ENCODE measurements around the gene TNFRSF8. TPM values are rescaled to one million over a fixed set of nuclear protein-coding genes. Genes with fewer than 3 reads are reported as not detected.
A peak's percentile ranks its signal among the peaks of the same experiment; 100 is the strongest.

Gene TNFRSF8
- total RNA-seq, 2 experiments from 2014 or later, result 31.1 to 33.2 TPM

DNA sequence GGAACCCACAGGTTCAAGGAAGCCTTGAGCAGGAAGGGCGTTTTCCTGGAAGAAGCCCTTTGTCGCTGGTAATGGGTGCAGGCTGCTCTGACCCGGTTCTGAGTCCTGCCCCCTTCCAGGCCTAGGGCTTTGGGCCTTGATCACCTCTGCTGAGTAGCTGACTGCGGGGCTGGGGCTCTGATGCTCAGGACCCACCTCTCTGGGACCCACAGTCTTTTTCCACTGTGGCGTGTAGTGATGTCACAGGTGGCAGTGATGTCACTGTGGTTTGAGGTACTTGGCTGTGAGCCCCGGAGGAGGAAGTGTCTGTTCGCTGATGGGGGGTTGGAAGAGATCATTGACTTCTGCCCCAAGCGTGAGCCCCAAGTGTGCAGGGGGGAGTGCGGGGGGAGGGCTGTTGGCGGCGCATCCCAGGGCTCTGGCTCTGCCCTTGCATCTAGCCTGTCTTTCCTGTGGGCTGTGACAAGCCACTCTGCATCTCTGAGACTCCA, 110.6 kb downstream of the TNFRSF8 start:
- ChIA-PET CTCF (interaction anchor here (0.7 to 2.6 kb wide), 2 partner anchors 35 to 48 kb away, joined by 4 to 15 read pairs; no protein-coding TSS in a partner anchor), POLR2A (interaction anchor here (1.3 to 2.6 kb wide), 2 partner anchors 9 to 11 kb away, joined by 3 to 10 read pairs; no protein-coding TSS in a partner anchor)
- Mint-ChIP-seq H3K4me1 (ENCODE audit: low read depth) (peaks cover 90% of the 10 kb centered on the region), H3K27ac (peak overlapping the region; percentile 94), H3K27me3 (no peaks in the 10 kb centered on the region), H3K36me3 (peaks cover 38% of the 10 kb centered on the region), H3K9me3 (peaks cover 4% of the 10 kb centered on the region), H3K4me3 (peak overlapping the region; percentile 77)
- peak; percentile 95 for DNase-seq
- intact Hi-C loops (cut with micrococcal nuclease), result loop anchor here (10.0 kb wide), 3 partner anchors 211 to 341 kb away; no protein-coding TSS in a partner anchor

DNA sequence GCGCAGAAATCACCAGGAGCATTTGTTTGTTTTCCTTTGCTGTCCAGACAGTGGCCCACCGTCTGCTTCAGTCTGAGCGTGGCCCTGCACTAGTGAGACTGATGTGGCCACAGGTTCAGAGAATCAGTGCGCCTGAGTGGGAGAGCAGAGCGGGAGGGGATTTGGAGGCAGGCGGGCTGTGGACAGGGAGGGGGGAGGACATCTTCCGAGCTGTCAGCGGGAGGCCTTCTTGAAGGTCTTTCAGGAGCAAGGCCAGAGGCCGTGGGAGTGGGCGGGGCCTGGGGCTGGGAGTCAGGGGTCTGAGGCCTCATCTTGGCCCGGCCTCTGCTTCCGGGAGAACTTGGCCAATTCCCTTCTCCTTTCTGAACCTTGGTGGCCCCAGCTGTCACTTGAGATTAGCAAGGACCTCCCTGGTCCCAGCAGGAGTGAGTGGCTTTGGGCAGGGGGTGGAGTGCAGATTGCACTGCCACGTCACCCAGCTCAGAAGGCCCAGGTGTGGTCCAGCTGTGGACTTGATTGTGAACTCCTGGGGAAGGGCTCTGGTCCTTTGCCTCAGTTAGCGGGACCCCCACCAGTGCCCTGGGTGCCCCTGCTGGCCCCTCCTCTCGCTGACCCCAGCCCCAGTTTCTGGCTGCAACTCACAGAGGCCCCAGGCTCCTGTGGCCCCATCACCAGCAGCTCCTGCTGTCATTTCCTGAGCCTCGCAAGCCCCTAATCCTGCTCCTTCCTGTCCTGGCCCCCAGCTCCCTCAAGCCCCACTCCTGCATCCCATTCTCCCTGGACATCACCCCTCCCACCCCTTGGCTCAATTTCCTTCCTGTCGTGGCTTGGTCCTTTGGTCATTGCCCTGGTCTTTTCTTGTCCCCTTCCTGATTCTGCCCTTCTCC, 112.1 kb downstream of the TNFRSF8 start:
- Mint-ChIP-seq H3K9me3 (peaks cover 4% of the 10 kb centered on the region), H3K27me3 (no peaks in the 10 kb centered on the region), H3K36me3 (peaks cover 29% of the 10 kb centered on the region), H3K4me3 (peak overlapping the region; percentile 77), H3K27ac (peak overlapping the region; percentile 94), H3K4me1 (ENCODE audit: low read depth) (peaks cover 91% of the 10 kb centered on the region)
- POLR2A ChIA-PET, result no interaction called here
- CTCF ChIA-PET, result interaction anchor here (1.2 to 2.6 kb wide), 2 partner anchors 50 to 69 kb away, joined by 4 to 15 read pairs; no protein-coding TSS in a partner anchor
- no peak for DNase-seq
- intact Hi-C loops (cut with micrococcal nuclease), result loop anchor here (5.0 to 10.0 kb wide), 6 partner anchors 108 to 368 kb away; partner anchors contain the start of genes CLCN6 and MTHFR

DNA sequence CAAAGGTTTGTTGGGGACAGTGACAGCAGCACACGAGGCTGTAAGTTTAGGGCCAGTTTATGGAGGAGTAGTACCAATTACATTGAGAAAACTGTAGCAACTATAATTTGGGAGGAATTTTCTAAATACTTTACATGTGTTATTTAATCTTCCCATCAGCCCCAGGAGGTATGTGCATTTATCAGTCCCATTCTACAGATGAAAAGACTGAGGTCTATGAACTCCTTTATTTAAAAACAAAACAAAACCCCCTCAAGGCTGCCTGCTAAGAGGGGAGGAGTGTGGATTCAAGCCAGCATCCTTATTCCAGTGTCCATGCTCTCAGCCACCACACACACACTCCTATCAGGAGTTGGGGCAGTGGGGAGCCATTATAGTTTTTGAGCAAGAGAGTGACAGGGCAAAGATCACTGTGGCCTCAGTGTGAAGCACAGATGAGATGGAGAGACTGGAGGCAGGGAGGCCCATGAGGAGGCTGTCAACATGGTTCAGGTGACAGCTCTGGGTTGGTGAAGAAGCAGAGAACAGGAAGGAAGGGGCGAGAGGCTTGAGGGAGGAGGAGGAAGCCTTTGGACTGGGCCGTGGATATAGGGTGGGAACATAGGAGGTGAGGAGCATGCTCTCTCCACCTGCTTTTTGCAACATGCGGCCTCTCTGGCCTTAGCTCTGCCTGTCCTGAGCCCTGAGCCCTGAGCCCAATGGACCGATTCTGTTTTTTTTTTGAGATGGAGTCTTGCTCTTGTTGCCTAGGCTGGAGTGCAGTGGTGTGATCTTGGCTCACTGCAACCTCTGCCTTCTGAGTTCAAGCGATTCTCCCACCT, 113.4 kb downstream of the TNFRSF8 start:
- Mint-ChIP-seq H3K4me3 (peak overlapping the region; percentile 6), H3K27me3 (no peaks in the 10 kb centered on the region), H3K27ac (peak overlapping the region; percentile 94), H3K36me3 (peaks cover 20% of the 10 kb centered on the region), H3K4me1 (ENCODE audit: low read depth) (peaks cover 94% of the 10 kb centered on the region), H3K9me3 (peaks cover under 1% of the 10 kb centered on the region)
- DNase-seq, result no peak
- CTCF ChIA-PET, result interaction anchor here (0.6 to 13.5 kb wide), 6 partner anchors 10 to 110 kb away, joined by 3 to 168 read pairs (median 4); partner anchors contain the start of gene TNFRSF1B
- POLR2A ChIA-PET, result interaction anchor here (0.6 to 3.9 kb wide), 8 partner anchors 8 to 266 kb away, joined by 4 to 28 read pairs (median 12); partner anchors contain the start of gene TNFRSF1B
- intact Hi-C loops (cut with micrococcal nuclease), result loop anchor here (5.0 to 10.0 kb wide), 6 partner anchors 109 to 369 kb away; partner anchors contain the start of genes CLCN6 and MTHFR

DNA sequence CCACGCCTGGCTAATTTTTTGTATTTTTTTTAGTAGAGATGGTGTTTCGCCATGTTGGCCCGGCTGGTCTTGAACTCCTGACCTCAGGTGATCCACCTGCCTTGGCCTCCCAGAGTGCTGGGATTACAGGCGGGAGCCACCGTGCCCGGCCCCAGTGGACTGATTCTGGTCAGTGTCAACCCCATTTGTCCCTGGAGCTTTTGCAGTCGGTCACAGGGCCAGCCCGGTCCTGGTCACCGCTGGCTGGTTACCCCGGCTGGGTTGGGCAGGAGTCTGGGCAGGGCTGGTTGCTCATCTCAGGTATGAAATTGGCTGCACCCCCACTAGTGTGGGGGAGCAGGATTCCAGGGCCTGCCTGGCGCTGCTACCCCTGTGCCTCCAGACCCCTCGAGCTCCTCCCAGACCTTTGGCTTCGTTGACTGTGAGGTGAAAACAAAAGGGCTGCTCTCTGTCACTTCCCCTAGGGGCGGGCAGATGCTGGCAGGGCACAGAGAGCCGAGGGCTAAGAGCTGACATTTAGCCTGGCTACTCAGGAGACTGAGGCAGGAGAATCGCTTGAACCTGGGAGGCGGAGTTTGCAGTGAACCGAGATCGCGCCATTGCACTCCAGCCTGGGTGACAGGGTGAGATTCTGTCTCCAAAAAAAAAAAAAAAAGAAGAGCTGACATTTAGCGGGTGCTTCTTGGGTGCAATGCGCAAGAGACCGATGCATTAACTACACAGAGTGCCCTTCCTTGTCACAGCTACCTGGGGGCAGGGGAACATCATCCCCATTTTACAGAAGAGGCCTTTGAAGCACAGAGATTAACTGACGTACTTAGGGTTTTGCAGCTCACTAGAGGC, 114.3 kb downstream of the TNFRSF8 start:
- H3K9me3 Mint-ChIP-seq, result no peaks in the 10 kb centered on the region
- intact Hi-C loops (cut with micrococcal nuclease), result loop anchor here (5.0 to 10.0 kb wide), 6 partner anchors 110 to 370 kb away; partner anchors contain the start of genes CLCN6 and MTHFR
- DNase-seq, result peak; percentile 56
- ChIA-PET CTCF (interaction anchor here (0.6 to 13.5 kb wide), 14 partner anchors 8 to 109 kb away, joined by 3 to 168 read pairs (median 4); partner anchors contain the start of gene TNFRSF1B), POLR2A (interaction anchor here (0.7 to 3.9 kb wide), 12 partner anchors 9 to 269 kb away, joined by 3 to 28 read pairs (median 14); partner anchors contain the start of gene TNFRSF1B)
- no peaks in the 10 kb centered on the region for H3K27me3 Mint-ChIP-seq
- H3K27ac Mint-ChIP-seq, result peak overlapping the region; percentile 94
- peaks cover 14% of the 10 kb centered on the region for H3K36me3 Mint-ChIP-seq
- peak overlapping the region; percentile 54 for H3K4me3 Mint-ChIP-seq
- peaks cover 94% of the 10 kb centered on the region for H3K4me1 Mint-ChIP-seq (ENCODE audit: low read depth)

DNA sequence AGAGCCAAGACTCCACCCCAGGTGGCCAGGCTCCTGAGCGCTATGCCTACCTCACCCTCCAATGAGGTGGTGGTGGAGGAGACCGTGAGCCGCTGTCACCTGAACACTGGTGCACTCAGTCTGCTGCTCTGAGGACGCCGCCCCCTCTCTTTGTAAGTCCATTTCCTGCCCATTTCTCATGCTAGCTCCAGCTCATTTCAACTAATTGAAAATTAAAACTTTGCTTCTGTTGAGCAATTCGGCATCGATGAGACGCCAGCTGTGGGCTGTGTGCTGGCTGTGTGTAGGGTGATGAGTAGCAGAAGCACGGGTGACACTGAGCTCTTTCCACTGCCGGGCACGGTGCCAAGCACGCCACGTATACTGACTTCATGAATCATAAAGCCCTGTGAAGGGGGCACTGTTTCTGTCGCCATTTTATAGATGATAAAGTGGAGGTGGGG, 114.9 kb downstream of the TNFRSF8 start:
- Mint-ChIP-seq H3K4me3 (peak overlapping the region; percentile 54), H3K27me3 (no peaks in the 10 kb centered on the region), H3K4me1 (ENCODE audit: low read depth) (peaks cover 94% of the 10 kb centered on the region), H3K9me3 (no peaks in the 10 kb centered on the region), H3K36me3 (peaks cover 14% of the 10 kb centered on the region), H3K27ac (peak overlapping the region; percentile 94)
- ChIA-PET POLR2A (interaction anchor here (0.7 to 3.9 kb wide), 12 partner anchors 9 to 270 kb away, joined by 3 to 28 read pairs (median 14); partner anchors contain the start of gene TNFRSF1B), CTCF (interaction anchor here (0.6 to 13.5 kb wide), 11 partner anchors 9 to 59 kb away, joined by 3 to 168 read pairs (median 6); no protein-coding TSS in a partner anchor)
- intact Hi-C loops (cut with micrococcal nuclease), result loop anchor here (1.0 to 10.0 kb wide), 9 partner anchors 21 to 371 kb away; partner anchors contain the start of genes CLCN6 and MTHFR
- peak; percentile 97 for DNase-seq

DNA sequence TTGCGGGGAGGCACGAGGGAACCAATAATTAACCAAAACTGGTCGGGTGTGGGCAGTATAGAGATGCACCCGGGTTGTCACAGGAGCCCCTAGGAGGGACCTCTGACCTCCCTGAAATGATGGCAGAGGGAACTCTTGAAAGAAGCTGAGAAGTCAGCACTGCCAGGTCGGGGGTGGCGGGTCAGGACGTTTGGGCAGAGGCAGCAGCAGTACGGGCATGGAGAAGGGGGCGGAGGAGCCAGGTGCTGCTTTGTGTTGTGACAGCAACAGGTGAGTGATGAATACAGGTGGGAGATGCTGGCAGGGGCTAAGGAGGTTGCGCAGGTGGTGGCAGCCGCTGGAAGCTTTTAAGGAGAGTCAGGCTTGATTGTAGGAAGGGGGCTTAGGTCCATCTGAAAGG, 115.4 kb downstream of the TNFRSF8 start:
- peak overlapping the region; percentile 94 for H3K27ac Mint-ChIP-seq
- intact Hi-C loops (cut with micrococcal nuclease), result loop anchor here (1.0 to 10.0 kb wide), 9 partner anchors 21 to 371 kb away; partner anchors contain the start of genes CLCN6 and MTHFR
- H3K4me1 Mint-ChIP-seq (ENCODE audit: low read depth), result peaks cover 94% of the 10 kb centered on the region
- ChIA-PET POLR2A (interaction anchor here (0.9 to 3.9 kb wide), 10 partner anchors 10 to 270 kb away, joined by 3 to 28 read pairs (median 17); partner anchors contain the start of gene TNFRSF1B), CTCF (interaction anchor here (1.3 to 13.5 kb wide), 9 partner anchors 8 to 60 kb away, joined by 3 to 168 read pairs (median 6); no protein-coding TSS in a partner anchor)
- H3K9me3 Mint-ChIP-seq, result no peaks in the 10 kb centered on the region
- no peak for DNase-seq
- no peaks in the 10 kb centered on the region for H3K27me3 Mint-ChIP-seq
- H3K4me3 Mint-ChIP-seq, result peak overlapping the region; percentile 54
- peaks cover 12% of the 10 kb centered on the region for H3K36me3 Mint-ChIP-seq

DNA sequence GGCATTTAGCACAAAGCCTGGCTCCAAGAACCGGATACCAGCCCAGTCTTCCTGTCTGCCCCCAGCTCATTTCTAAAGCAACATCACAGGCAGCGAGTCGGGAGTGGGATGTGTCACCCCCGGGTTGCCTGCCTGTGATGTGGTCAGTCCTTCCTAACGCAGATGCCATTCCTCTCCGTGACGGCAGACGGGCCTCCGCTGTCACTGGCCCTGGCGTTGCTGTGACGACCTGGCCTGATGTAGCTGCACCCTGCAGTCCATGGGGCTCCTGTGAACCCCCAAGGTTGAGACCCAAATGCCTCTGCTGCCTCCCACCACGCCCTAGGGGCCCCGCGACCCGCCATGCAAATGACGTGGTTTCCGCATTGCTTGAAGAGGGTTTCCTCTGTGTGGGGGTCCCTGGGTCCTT, 116.0 kb downstream of the TNFRSF8 start:
- POLR2A ChIA-PET, result interaction anchor here (0.6 to 3.9 kb wide), 11 partner anchors 10 to 271 kb away, joined by 3 to 28 read pairs (median 16); partner anchors contain the start of gene TNFRSF1B
- CTCF ChIA-PET, result interaction anchor here (1.3 to 13.5 kb wide), 8 partner anchors 8 to 61 kb away, joined by 3 to 168 read pairs (median 6); no protein-coding TSS in a partner anchor

DNA sequence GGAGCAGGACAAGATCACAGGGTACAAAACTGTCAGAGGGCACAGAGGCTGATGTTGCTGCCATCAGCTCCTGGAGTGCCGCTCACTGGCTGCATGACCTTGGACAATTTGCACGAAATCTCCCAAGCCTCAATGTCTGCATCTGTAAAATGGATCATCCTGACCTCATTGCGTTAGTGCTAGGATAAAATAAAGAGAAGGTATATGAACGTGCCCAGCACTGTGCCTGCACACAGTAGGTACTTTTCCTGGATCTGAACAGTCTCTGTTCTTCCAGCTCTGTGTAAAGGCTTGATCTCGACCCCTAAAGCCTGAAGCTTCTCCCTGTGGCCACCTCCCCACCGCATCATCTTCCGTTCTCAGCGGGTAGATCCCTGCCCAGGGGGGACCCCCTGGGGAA, 116.6 kb downstream of the TNFRSF8 start:
- Mint-ChIP-seq H3K27me3 (no peaks in the 10 kb centered on the region), H3K9me3 (no peaks in the 10 kb centered on the region), H3K36me3 (peaks cover 9% of the 10 kb centered on the region), H3K4me1 (ENCODE audit: low read depth) (peaks cover 85% of the 10 kb centered on the region), H3K4me3 (no peak overlapping the region), H3K27ac (peak overlapping the region; percentile 94)
- POLR2A ChIA-PET, result interaction anchor here (0.6 to 3.9 kb wide), 7 partner anchors 11 to 271 kb away, joined by 3 to 28 read pairs (median 18); partner anchors contain the start of gene TNFRSF1B
- no peak for DNase-seq
- CTCF ChIA-PET, result interaction anchor here (1.4 to 13.5 kb wide), 3 partner anchors 24 to 56 kb away, joined by 3 to 168 read pairs (median 3); no protein-coding TSS in a partner anchor
- intact Hi-C loops (cut with micrococcal nuclease), result loop anchor here (1.0 to 10.0 kb wide), 8 partner anchors 8 to 372 kb away; partner anchors contain the start of genes CLCN6 and MTHFR

More for the DNA sequence above, 116.0 kb downstream of the TNFRSF8 start:
- peak overlapping the region; percentile 94 for H3K27ac Mint-ChIP-seq
- intact Hi-C loops (cut with micrococcal nuclease), result loop anchor here (1.0 to 10.0 kb wide), 8 partner anchors 8 to 372 kb away; partner anchors contain the start of genes CLCN6 and MTHFR
- peaks cover 9% of the 10 kb centered on the region for H3K36me3 Mint-ChIP-seq
- H3K4me3 Mint-ChIP-seq, result peak overlapping the region; percentile 54
- H3K27me3 Mint-ChIP-seq, result no peaks in the 10 kb centered on the region
- H3K9me3 Mint-ChIP-seq, result no peaks in the 10 kb centered on the region
- H3K4me1 Mint-ChIP-seq (ENCODE audit: low read depth), result peaks cover 91% of the 10 kb centered on the region
- peak; percentile 94 for DNase-seq

DNA sequence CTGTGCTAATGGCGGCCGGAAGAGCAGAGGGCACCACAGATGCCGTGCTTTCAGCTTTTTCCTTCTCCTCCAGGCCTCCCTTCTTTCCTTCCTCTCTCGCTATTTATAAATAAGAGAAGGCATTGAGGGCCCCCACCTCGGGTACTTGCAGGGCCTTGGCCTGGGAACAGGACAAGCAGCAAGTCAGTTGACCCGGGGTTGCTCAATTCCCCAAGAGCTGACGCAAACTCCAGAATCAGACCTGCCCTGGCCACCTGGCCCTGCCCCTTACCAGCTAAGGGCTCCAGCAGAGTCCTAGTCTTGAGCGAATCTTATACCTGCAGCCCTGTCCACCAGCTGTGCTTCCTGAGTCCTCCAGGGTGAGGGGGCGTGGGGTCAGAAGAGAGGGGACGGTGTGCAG, 117.2 kb downstream of the TNFRSF8 start:
- Mint-ChIP-seq H3K27ac (no peak overlapping the region), H3K4me1 (ENCODE audit: low read depth) (peaks cover 83% of the 10 kb centered on the region), H3K9me3 (no peaks in the 10 kb centered on the region), H3K27me3 (no peaks in the 10 kb centered on the region), H3K4me3 (no peak overlapping the region), H3K36me3 (peaks cover 9% of the 10 kb centered on the region)
- CTCF ChIA-PET, result interaction anchor here (13.5 kb wide), 1 partner anchor 56 kb away, joined by 168 read pairs; no protein-coding TSS in a partner anchor
- POLR2A ChIA-PET, result interaction anchor here (0.6 kb wide), 1 partner anchor 78 kb away, joined by 3 read pairs; no protein-coding TSS in a partner anchor
- no peak for DNase-seq
- intact Hi-C loops (cut with micrococcal nuclease), result no loop called here
